ENCODE results near the gene SLC35B1.

- TF ChIP-seq NRF1 (IDR thresholded peaks at IDR 0.05; ENCODE audit: low read depth, low read length) (no peak), FOXM1 (IDR thresholded peaks at IDR 0.05; ENCODE audit: low read depth) (no peak), CTCF (IDR thresholded peaks at IDR 0.05) (no peak), YY1 (IDR thresholded peaks at IDR 0.05; ENCODE audit: low read depth) (no peak), USF2 (IDR thresholded peaks at IDR 0.05; ENCODE audit: borderline replicate concordance, low read depth, low read length) (no peak), POLR2AphosphoS5 (IDR thresholded peaks at IDR 0.05; ENCODE audit: low read depth, low read length) (no peak), SIN3A (IDR thresholded peaks at IDR 0.05; ENCODE audit: borderline replicate concordance, low read depth, low read length) (no peak), RAD21 (IDR thresholded peaks at IDR 0.05; ENCODE audit: low read length) (no peak), REST (IDR thresholded peaks at IDR 0.05; ENCODE audit: low read depth, low read length) (no peak), MXI1 (IDR thresholded peaks at IDR 0.05; ENCODE audit: low read depth, low read length) (no peak)
These were observed 39.2 kb upstream of the SLC35B1 start for GRCh38 chr17:49746791-49747490.
